Measurements from ENCODE around the gene MRGPRG.

The MRGPRG gene

GRCh38 chr11:3206156-3206921 is 12.3 kb downstream of the MRGPRG start:
- Histone ChIP-seq H2AFZ (ENCODE audit: low read length) (no peak overlapping the region), H3K9ac (ENCODE audit: low read length) (no peak overlapping the region), H3K4me3 (ENCODE audit: low read depth, low read length, poor library complexity, severe bottlenecking) (no peak overlapping the region), H3F3A (ENCODE audit: insufficient read depth, low read length) (no peaks in the 10 kb centered on the region), H3K27me3 (ENCODE audit: insufficient read depth, low read length) (no peaks in the 10 kb centered on the region; the same call in 1 of the 2 replicates), H3K9me2 (ENCODE audit: low read depth, low read length) (no peaks in the 10 kb centered on the region), H3K4me1 (ENCODE audit: insufficient read depth, low read length, severe bottlenecking) (no peaks in the 10 kb centered on the region), H4K20me1 (ENCODE audit: insufficient read depth, low read length) (no peaks in the 10 kb centered on the region), H3K27ac (ENCODE audit: low read depth, low read length, poor library complexity, severe bottlenecking) (no peak overlapping the region), H3K79me2 (ENCODE audit: insufficient read depth, low read length) (no peaks in the 10 kb centered on the region), H3K36me3 (ENCODE audit: insufficient read depth, low read length) (no peaks in the 10 kb centered on the region), H3K9me3 (ENCODE audit: low read length) (no peaks in the 10 kb centered on the region), H3K4me2 (ENCODE audit: low read length) (no peak overlapping the region)
- no peak for TF ChIP-seq EZH2 (IDR thresholded peaks at IDR 0.05; ENCODE audit: borderline replicate concordance, low read length)
- TF ChIP-seq, protein P1, sequence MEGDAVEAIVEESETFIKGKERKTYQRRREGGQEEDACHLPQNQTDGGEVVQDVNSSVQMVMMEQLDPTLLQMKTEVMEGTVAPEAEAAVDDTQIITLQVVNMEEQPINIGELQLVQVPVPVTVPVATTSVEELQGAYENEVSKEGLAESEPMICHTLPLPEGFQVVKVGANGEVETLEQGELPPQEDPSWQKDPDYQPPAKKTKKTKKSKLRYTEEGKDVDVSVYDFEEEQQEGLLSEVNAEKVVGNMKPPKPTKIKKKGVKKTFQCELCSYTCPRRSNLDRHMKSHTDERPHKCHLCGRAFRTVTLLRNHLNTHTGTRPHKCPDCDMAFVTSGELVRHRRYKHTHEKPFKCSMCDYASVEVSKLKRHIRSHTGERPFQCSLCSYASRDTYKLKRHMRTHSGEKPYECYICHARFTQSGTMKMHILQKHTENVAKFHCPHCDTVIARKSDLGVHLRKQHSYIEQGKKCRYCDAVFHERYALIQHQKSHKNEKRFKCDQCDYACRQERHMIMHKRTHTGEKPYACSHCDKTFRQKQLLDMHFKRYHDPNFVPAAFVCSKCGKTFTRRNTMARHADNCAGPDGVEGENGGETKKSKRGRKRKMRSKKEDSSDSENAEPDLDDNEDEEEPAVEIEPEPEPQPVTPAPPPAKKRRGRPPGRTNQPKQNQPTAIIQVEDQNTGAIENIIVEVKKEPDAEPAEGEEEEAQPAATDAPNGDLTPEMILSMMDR (IDR thresholded peaks at IDR 0.05; ENCODE audit: low read length), result no peak

- Histone ChIP-seq H3K9me3 (ENCODE audit: low read length) (no peaks in the 10 kb centered on the region), H3K9ac (ENCODE audit: low read length) (no peak overlapping the region), H3K27me3 (ENCODE audit: insufficient read depth, low read length) (no peaks in the 10 kb centered on the region; the same call in 1 of the 2 replicates), H3F3A (ENCODE audit: insufficient read depth, low read length) (no peaks in the 10 kb centered on the region), H3K4me1 (ENCODE audit: insufficient read depth, low read length, severe bottlenecking) (no peaks in the 10 kb centered on the region), H3K4me2 (ENCODE audit: low read length) (no peak overlapping the region), H3K79me2 (ENCODE audit: insufficient read depth, low read length) (no peaks in the 10 kb centered on the region), H3K27ac (ENCODE audit: low read depth, low read length, poor library complexity, severe bottlenecking) (no peak overlapping the region), H2AFZ (ENCODE audit: low read length) (no peak overlapping the region), H3K4me3 (ENCODE audit: low read depth, low read length, poor library complexity, severe bottlenecking) (no peak overlapping the region), H3K36me3 (ENCODE audit: insufficient read depth, low read length) (no peaks in the 10 kb centered on the region), H4K20me1 (ENCODE audit: insufficient read depth, low read length) (no peaks in the 10 kb centered on the region), H3K9me2 (ENCODE audit: low read depth, low read length) (no peaks in the 10 kb centered on the region)
- TF ChIP-seq, protein P1 (IDR thresholded peaks at IDR 0.05; ENCODE audit: low read length), result no peak
- TF ChIP-seq EZH2 (IDR thresholded peaks at IDR 0.05; ENCODE audit: borderline replicate concordance, low read length), result no peak
Measured at GRCh38 chr11:3205261-3206155, 13.1 kb downstream of the MRGPRG start.

DNA sequence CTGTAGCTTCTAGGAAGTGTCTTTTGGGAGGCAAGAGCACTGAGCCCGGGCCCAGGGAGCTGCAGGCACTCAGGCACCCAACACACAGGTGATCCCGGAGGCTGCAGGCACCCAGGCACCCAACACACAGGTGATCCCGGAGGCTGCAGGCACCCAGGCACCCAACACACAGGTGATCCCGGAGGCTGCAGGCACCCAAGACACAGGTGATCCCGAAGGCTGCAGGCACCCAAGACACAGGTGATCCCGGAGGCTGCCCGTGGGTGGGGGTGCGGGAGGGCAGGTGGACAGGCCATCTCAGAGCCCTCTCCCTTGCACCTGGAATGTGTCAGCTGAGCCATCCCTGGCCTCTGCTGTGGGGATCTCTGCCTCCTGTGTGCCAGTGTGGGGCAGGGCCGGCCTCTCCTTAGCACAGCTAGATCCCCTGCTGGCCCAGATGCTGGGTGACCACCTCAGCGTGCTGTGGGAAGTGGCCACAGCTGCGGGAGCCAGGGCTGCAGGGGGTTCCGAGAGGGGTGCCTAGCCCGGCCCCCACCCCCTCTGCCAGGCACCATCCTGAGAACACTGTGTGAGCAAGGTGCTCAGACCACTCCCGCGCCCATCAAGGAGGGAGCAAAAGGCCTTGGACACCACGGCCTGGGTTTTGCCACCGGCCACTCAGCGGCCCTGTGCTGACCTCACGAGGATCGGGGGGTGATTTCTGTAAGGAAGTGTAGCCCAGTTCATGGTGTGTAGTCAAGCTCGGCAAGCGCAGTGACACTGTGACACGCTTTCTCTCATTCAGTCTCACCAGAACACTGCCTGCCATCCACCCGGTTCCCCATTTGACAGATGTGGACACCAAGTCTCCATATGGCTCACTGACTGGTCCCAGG is 14.2 kb downstream of the MRGPRG start:
- TF ChIP-seq EZH2 (IDR thresholded peaks at IDR 0.05; ENCODE audit: borderline replicate concordance, low read length), result no peak
- TF ChIP-seq, protein P1 (IDR thresholded peaks at IDR 0.05; ENCODE audit: low read length), result no peak
- no peak overlapping the region for H3K4me3 ChIP-seq (ENCODE audit: low read depth, low read length, poor library complexity, severe bottlenecking)
- H3K27me3 ChIP-seq (ENCODE audit: insufficient read depth, low read length), result no peaks in the 10 kb centered on the region; the same call in 1 of the 2 replicates
- H3K27ac ChIP-seq (ENCODE audit: low read depth, low read length, poor library complexity, severe bottlenecking), result no peak overlapping the region
- H4K20me1 ChIP-seq (ENCODE audit: insufficient read depth, low read length), result no peaks in the 10 kb centered on the region
- no peaks in the 10 kb centered on the region for H3F3A ChIP-seq (ENCODE audit: insufficient read depth, low read length)
- H3K36me3 ChIP-seq (ENCODE audit: insufficient read depth, low read length), result no peaks in the 10 kb centered on the region
- no peaks in the 10 kb centered on the region for H3K79me2 ChIP-seq (ENCODE audit: insufficient read depth, low read length)
- H3K9ac ChIP-seq (ENCODE audit: low read length), result no peak overlapping the region
- no peak overlapping the region for H2AFZ ChIP-seq (ENCODE audit: low read length)
- no peaks in the 10 kb centered on the region for H3K4me1 ChIP-seq (ENCODE audit: insufficient read depth, low read length, severe bottlenecking)
- H3K9me2 ChIP-seq (ENCODE audit: low read depth, low read length), result no peaks in the 10 kb centered on the region
- H3K4me2 ChIP-seq (ENCODE audit: low read length), result no peak overlapping the region
- no peaks in the 10 kb centered on the region for H3K9me3 ChIP-seq (ENCODE audit: low read length)
